UCSD-AML1 (cell line): ENCODE data around the gene CTDSPL2.
"Not testable (repeated sequence)": the region's sequence is repeated elsewhere in the genome, so short reads cannot be mapped to it uniquely, and the experiment has no call there.

Experiments
- DNase-seq: peaks from one replicate; lab custom pipeline; 2025; ENCODE audit not compliant: unreplicated experiment; lab: John Stamatoyannopoulos, UW

The CTDSPL2 gene

GRCh38 chr15:44537735-44538240 is 110.4 kb downstream of the CTDSPL2 start:
- no peak for DNase-seq

GRCh38 chr15:44541282-44541958 is 114.0 kb downstream of the CTDSPL2 start:
- no peak for DNase-seq

GRCh38 chr15:44542596-44542995 is 115.2 kb downstream of the CTDSPL2 start:
- no peak for DNase-seq

GRCh38 chr15:44544745-44545144 is 117.3 kb downstream of the CTDSPL2 start:
- DNase-seq: not testable (repeated sequence)

- no peak for DNase-seq
Observed at GRCh38 chr15:44545913-44546802, 118.7 kb downstream of the CTDSPL2 start.

- not testable (repeated sequence) for DNase-seq
Observed at GRCh38 chr15:44549152-44549551, 121.7 kb downstream of the CTDSPL2 start.

- no peak for DNase-seq
Observed at GRCh38 chr15:44550256-44550655, 122.8 kb downstream of the CTDSPL2 start.

GRCh38 chr15:44550734-44551133 is 123.3 kb downstream of the CTDSPL2 start:
- no peak for DNase-seq

GRCh38 chr15:44554934-44555723 is 127.7 kb downstream of the CTDSPL2 start:
- no peak for DNase-seq

GRCh38 chr15:44560926-44561325 is 133.5 kb downstream of the CTDSPL2 start:
- DNase-seq: not testable (repeated sequence)

- no peak for DNase-seq
Observed at GRCh38 chr15:44565387-44566154, 138.1 kb downstream of the CTDSPL2 start.

- no peak for DNase-seq
Observed at GRCh38 chr15:44566155-44566540, 138.7 kb downstream of the CTDSPL2 start.

GRCh38 chr15:44568338-44568737 is 140.9 kb downstream of the CTDSPL2 start:
- no peak for DNase-seq

GRCh38 chr15:44569316-44569715 is 141.9 kb downstream of the CTDSPL2 start:
- DNase-seq: no peak

GRCh38 chr15:44570361-44570760 is 142.9 kb downstream of the CTDSPL2 start:
- no peak for DNase-seq

GRCh38 chr15:44573386-44573785 is 146.0 kb downstream of the CTDSPL2 start:
- DNase-seq: no peak

GRCh38 chr15:44574734-44575133 is 147.3 kb downstream of the CTDSPL2 start:
- no peak for DNase-seq
